Measurements from ENCODE around the gene CLCF1.

The CLCF1 gene

GRCh38 chr11:67369275-67369674 is 4.1 kb downstream of the CLCF1 start:
- intact Hi-C loops (cut with DNase I), result no loop called here

DNA sequence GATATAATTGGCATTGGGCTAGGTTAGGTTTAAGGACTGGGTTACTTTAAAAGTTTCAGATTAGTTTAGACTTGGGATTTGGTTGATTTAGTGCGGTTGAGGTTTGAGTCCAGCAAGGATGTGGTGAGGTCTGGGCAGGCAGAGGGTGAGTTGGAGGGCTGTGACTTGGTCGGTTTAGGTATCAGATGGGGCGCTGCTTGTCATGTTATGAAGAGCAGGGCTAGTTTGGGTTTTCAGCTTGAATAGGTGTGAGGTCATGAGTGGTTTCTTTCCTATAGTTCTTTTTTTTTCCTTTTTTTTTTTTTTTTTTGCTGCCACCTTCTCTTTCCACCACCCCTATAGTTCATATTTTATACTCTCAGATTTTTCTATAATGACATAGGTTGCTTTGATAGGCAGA is 4.8 kb downstream of the CLCF1 start:
- DNase-seq, result no peak
- intact Hi-C loops (cut with DNase I), result no loop called here

More at GRCh38 chr11:67369275-67369674, 4.1 kb downstream of the CLCF1 start:
- DNase-seq, result no peak

- DNase-seq, result no peak
- intact Hi-C loops (cut with DNase I), result no loop called here
Observed at GRCh38 chr11:67367761-67368227, 5.6 kb downstream of the CLCF1 start.

GRCh38 chr11:67366961-67367760 is 6.2 kb downstream of the CLCF1 start:
- DNase-seq, result no peak
- intact Hi-C loops (cut with DNase I), result no loop called here

DNA sequence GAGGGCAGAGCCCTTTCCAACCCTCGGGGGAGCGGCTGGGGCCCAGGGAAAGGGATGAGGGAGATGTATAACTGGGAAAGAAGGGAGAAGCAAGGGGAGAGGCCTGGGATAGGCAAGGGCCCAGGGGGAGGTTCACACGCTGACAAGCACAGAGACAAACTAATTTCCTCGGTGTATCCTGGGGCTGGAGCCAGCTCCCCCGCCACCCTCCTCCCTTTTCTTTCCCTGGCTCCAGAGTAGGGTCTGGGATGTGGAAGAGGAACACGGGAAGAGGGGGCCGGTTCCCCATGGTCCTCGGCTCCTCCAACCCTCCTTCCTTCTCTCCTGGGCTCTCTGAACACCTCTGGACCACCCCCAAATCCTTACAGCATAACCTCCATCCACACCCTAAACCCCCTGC is 6.9 kb downstream of the CLCF1 start:
- intact Hi-C loops (cut with DNase I), result no loop called here
- DNase-seq, result no peak

- peak in 8 of 42 donors; percentile 24 to 56 (median 43) for DNase-seq
Observed at GRCh38 chr11:67365736-67366444, 7.5 kb downstream of the CLCF1 start.

GRCh38 chr11:67364783-67365722 is 8.3 kb downstream of the CLCF1 start:
- intact Hi-C loops (cut with DNase I), result no loop called here
- DNase-seq, result no peak

More at GRCh38 chr11:67365736-67366444, 7.5 kb downstream of the CLCF1 start:
- intact Hi-C loops (cut with DNase I), result no loop called here

GRCh38 chr11:67364169-67364568 is 9.2 kb downstream of the CLCF1 start:
- intact Hi-C loops (cut with DNase I), result no loop called here
- no peak for DNase-seq

GRCh38 chr11:67357831-67358670 is 15.3 kb downstream of the CLCF1 start:
- intact Hi-C loops (cut with DNase I), result loop anchor here (2.0 kb wide), 1 partner anchor 21 kb away; no protein-coding TSS in a partner anchor
- DNase-seq, result no peak

GRCh38 chr11:67356864-67357561 is 16.4 kb downstream of the CLCF1 start:
- peak in 41 of 42 donors; percentile 28 to 82 (median 59) for DNase-seq
- intact Hi-C loops (cut with DNase I), result loop anchor here (2.0 kb wide), 1 partner anchor 22 kb away; no protein-coding TSS in a partner anchor

GRCh38 chr11:67356387-67356863 is 17.0 kb downstream of the CLCF1 start:
- no peak for DNase-seq
- intact Hi-C loops (cut with DNase I), result loop anchor here (2.0 kb wide), 1 partner anchor 22 kb away; no protein-coding TSS in a partner anchor

DNA sequence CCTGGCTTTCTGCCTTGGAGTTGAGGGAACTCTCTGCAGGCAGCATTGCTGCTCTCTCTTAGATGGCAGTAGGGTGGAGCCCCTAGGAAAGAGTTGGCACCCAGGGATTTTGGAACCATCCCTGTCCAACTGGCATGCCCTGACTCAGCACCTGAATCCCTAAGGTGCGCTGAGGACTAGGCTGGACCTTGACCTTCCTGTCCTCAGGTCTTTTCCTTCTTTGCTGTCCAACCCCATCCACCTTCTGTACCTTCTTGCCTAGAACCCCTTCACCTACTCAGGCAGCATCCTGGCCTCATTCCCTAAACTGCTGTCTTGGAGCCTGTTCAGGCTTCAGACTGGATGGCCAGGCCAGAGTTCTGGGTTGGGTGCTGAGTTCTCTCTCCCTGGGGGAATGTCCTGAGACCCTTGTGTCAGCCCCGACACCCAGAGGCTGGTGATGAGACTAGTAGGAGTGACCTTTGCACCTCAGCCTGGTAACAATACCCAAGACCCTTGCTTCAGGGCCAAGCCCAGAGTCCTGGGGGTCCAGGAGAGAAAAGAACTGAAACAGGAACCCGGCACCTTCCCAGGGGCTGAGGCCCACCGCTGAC is 17.5 kb downstream of the CLCF1 start:
- intact Hi-C loops (cut with DNase I), result loop anchor here (2.0 kb wide), 1 partner anchor 23 kb away; no protein-coding TSS in a partner anchor
- DNase-seq, result no peak

DNA sequence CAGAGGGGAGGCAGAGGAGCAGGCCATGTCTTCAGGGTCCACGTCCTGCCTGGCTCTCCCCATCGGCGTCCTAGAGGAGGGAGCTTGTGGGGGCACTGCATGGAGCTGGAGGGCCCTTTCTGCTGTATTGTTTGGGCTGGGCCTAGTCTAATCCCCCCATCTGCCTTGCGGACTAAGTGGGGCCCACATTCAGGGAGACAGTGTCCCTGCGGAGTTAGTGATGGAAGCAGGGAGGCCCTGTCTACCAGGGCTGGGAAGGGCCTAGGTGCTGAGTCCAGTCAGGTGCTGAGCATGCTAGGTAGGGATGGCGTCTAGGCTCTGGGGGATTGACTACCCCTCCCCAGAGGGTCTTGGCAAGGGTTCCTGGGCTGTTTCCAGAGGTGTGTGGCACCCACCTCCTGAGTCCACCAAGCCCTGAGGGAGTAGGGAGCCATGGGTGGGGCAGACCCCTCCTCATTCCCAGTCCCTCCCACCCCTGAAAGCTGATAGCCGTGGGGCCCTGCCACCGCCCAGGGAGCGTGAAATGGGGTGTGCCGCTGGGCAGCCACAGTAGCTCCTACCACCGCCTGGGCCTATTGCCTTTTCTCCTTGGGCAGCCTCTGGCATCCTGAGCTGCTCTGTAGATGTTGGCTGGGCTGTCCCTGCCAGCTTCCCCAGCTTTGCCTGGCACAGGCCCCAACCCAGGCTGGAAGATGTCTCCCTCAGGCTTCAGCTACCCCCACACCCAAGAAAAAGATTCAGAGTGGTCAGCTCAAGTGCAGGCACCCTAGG is 18.2 kb downstream of the CLCF1 start:
- intact Hi-C loops (cut with DNase I), result no loop called here
- DNase-seq, result no peak

- DNase-seq, result no peak
Observed at GRCh38 chr11:67354075-67355022, 19.0 kb downstream of the CLCF1 start.

More at GRCh38 chr11:67354075-67355022, 19.0 kb downstream of the CLCF1 start:
- intact Hi-C loops (cut with DNase I), result loop anchor here (5.0 kb wide), 1 partner anchor 38 kb away; the partner anchor contains the start of gene RAD9A
